K562 (cell line): ENCODE results near the gene FASTK. TPM values are rescaled to one million over a fixed set of nuclear protein-coding genes. Genes with fewer than 3 reads are reported as not detected.

Experiments used
- BRF2 ChIP-seq: IDR thresholded peaks from 3 replicates; pipeline ENCODE4 v1.6.1; 2011; ENCODE audit warnings: borderline replicate concordance, mild to moderate bottlenecking; ENCODE audit not compliant: insufficient read length, insufficient read depth
- DDX20 ChIP-seq: fragments of 450-650 bp; IDR thresholded peaks from 2 replicates; pipeline ENCODE4 v1.6.1; 2016; ENCODE audit warnings: missing genetic modification characterization, low read depth, mild to moderate bottlenecking, missing compliant biosample characterization, moderate library complexity
- EGR1 ChIP-seq: fragments of 450-650 bp; conservative IDR thresholded peaks from 2 replicates; pipeline ENCODE4 v1.6.1; 2017; ENCODE audit warnings: mild to moderate bottlenecking
- EZH2 ChIP-seq: IDR thresholded peaks from 2 replicates; pipeline ENCODE4 v1.6.1; 2012; ENCODE audit warnings: low read depth, mild to moderate bottlenecking, inconsistent platforms, low read length, borderline replicate concordance
- IRF2 ChIP-seq: sonication (generic); formaldehyde crosslinking; IDR thresholded peaks from 2 replicates; pipeline ENCODE4 v1.8.1; 2022; ENCODE audit warnings: mild to moderate bottlenecking, missing genetic modification reagents
- MCM2 ChIP-seq: fragments of 450-650 bp; IDR thresholded peaks from 2 replicates; pipeline ENCODE4 v1.6.1; 2017; ENCODE audit warnings: low read depth, mild to moderate bottlenecking
- MLX ChIP-seq, 2 experiments: fragments of 450-650 bp in 1 of 2; sonication (generic) in 1 of 2; formaldehyde crosslinking; conservative IDR thresholded peaks; 2 replicates each; pipeline versions ENCODE4 v1.4.0 to v1.8.1; 2020 to 2022; ENCODE audit warnings: mild to moderate bottlenecking in 1 of 2, missing genetic modification reagents in 1 of 2
- NFIX ChIP-seq: fragments of 250-450 bp; sonication (Bioruptor Pico); IDR thresholded peaks from 2 replicates; pipeline ENCODE4 v1.4.0; 2020; ENCODE audit warnings: low read depth, mild to moderate bottlenecking, moderate library complexity
- POLR3G ChIP-seq: IDR thresholded peaks from 2 replicates; pipeline ENCODE4 v1.6.1; 2011; ENCODE audit not compliant: insufficient read length, insufficient replicate concordance; ENCODE audit errors: extremely low read depth
- PTTG1 ChIP-seq: fragments of 450-650 bp; IDR thresholded peaks from 2 replicates; pipeline ENCODE4 v1.6.1; 2016; ENCODE audit warnings: low read depth, mild to moderate bottlenecking, missing genetic modification characterization, missing compliant biosample characterization
- RBM17 ChIP-seq: fragments of 200-400 bp; formaldehyde crosslinking; IDR thresholded peaks from 2 replicates; pipeline ENCODE4 v1.6.1; 2017; ENCODE audit warnings: low read depth, mild to moderate bottlenecking, low read length, borderline replicate concordance
- RFX5 ChIP-seq: IDR thresholded peaks from 2 replicates; pipeline ENCODE4 v1.6.1; 2011; ENCODE audit warnings: low read depth, mild to moderate bottlenecking, improper control_type of control experiment, low read length
- RNF2 ChIP-seq: sonication (generic); IDR thresholded peaks from 2 replicates; pipeline ENCODE4 v1.6.1; 2016
- SIX5 ChIP-seq, 2 experiments: IDR thresholded peaks; 2 replicates each; pipeline ENCODE4 v1.6.1; 2011; ENCODE audit warnings: low read length in 2 of 2, borderline replicate concordance in 1 of 2, low read depth in 1 of 2, mild to moderate bottlenecking in 1 of 2, moderate library complexity in 1 of 2; ENCODE audit not compliant: insufficient read depth in 1 of 2
- U2AF1 ChIP-seq: fragments of 200-400 bp; formaldehyde crosslinking; optimal IDR thresholded peaks from 2 replicates; pipeline ENCODE3; 2017; ENCODE audit warnings: mild to moderate bottlenecking, low read depth, low read length, moderate library complexity
- ZNF311 ChIP-seq: fragments of 250-450 bp; sonication (Bioruptor Pico); IDR thresholded peaks from 2 replicates; pipeline ENCODE4 v1.4.0; 2020; ENCODE audit warnings: mild to moderate bottlenecking, moderate library complexity
- ZNF318 ChIP-seq, 2 experiments: fragments of 450-650 bp; IDR thresholded peaks; 2 replicates each; pipeline ENCODE4 v1.6.1; 2016; ENCODE audit warnings: mild to moderate bottlenecking in 2 of 2, borderline replicate concordance in 1 of 2, low read depth in 1 of 2, moderate library complexity in 1 of 2
- polyA plus RNA-seq, 8 experiments: library from polyadenylated mRNA; depleted of rRNA in 4 of 8; stranded (reverse) in 5 of 8; unstranded in 3 of 8; fragments of >200 nt; fragmentation: Nextera tagmentation in 2 of 8; fragmentation: Illumina TruSeq in 1 of 8; extraction: Ambion mirVana in 2 of 8; extraction: Trizol in 1 of 8; gene quantifications; 2 replicates each; pipeline versions ENCODE4 v1.2.1 to v1.2.3, GENCODE V29; 2011 to 2014; ENCODE audit warnings: inconsistent platforms in 1 of 8, missing spikeins in 1 of 8
- total RNA-seq, 7 experiments: library from RNA; depleted of rRNA in 6 of 7; stranded (reverse); fragments of >200 nt in 6 of 7; fragmentation: Illumina TruSeq in 2 of 7; extraction: Trizol in 2 of 7; gene quantifications; 2 replicates each; pipeline versions ENCODE4 v1.2.1 to v1.2.3, GENCODE V29; 2011 to 2021; ENCODE audit warnings: low replicate concordance in 1 of 7

The FASTK gene
- total and polyA plus RNA-seq, 9 of the 15 experiments (the other 6 are each of a cell fraction or from before 2014, with no cell fraction given), result 0.51 to 150 (median 48.2) TPM

- TF ChIP-seq U2AF1 (no peak), SIX5 (IDR thresholded peaks at IDR 0.05; ENCODE audit: borderline replicate concordance in 1 of 2, insufficient read depth in 1 of 2, low read depth in 1 of 2, low read length in 2 of 2) (no peak), IRF2 (CRISPR knock-in tag) (no peak), RNF2 (no peak), MCM2 (no peak), NFIX (no peak), MLX (CRISPR knock-in tag; conservative IDR thresholded peaks at IDR 0.05) (no peak), RFX5 (no peak), ZNF318 (IDR thresholded peaks at IDR 0.05; ENCODE audit: borderline replicate concordance in 1 of 2, low read depth in 1 of 2) (no peak), EGR1 (peak; percentile 90), RBM17 (no peak), ZNF311 (CRISPR knock-in tag) (no peak), BRF2 (no peak), EZH2 (no peak), POLR3G (no peak), DDX20 (no peak), PTTG1 (tag) (no peak)
Measured at GRCh38 chr7:151059367-151060112, 21.1 kb downstream of the FASTK start, which contains the start of gene SLC4A2 (continued).
